B cell (primary cell): ENCODE data around the gene ZDHHC19. TPM values are rescaled to one million over a fixed set of nuclear protein-coding genes. Genes with fewer than 3 reads are reported as not detected.

Source experiments
- ATAC-seq: fragments of 200-7000 bp; cut with Tn5 transposase; one replicate; pipeline ENCODE4 v1.10.0; 2021; ENCODE audit warnings: low read depth, mild to moderate bottlenecking, moderate number of reproducible peaks, moderate library complexity
- CTCF ChIA-PET: fragments of 350-600 bp; sonication (Branson Sonifier 250); formaldehyde crosslinking; loops from one replicate; lab custom pipeline; 2021; ENCODE audit warnings: antibody characterized with exemption, inconsistent platforms; lab: Charles Lee
- POLR2A ChIA-PET: fragments of 350-600 bp; sonication (Branson Sonifier 250); formaldehyde crosslinking; loops from one replicate; lab custom pipeline; 2021; ENCODE audit warnings: antibody characterized with exemption; lab: Charles Lee
- DNase-seq: peaks from one replicate; pipeline ENCODE4 v3.0.0; 2013
- H2AFZ ChIP-seq: 2 replicates; pipeline ENCODE4 v1.6.1; 2012; ENCODE audit warnings: mild to moderate bottlenecking, low read depth, low read length; ENCODE audit not compliant: insufficient read depth, poor library complexity, severe bottlenecking
- H3K27ac ChIP-seq, 2 donors: 1 replicate in 1 of 2; 2 replicates in 1 of 2; pipeline ENCODE4 v1.5.1; 2012 to 2013; ENCODE audit warnings: low read length in 2 of 2, mild to moderate bottlenecking in 2 of 2, moderate library complexity in 1 of 2
- H3K27me3 ChIP-seq, 4 experiments: fragments of 200-600 bp in 1 of 4; sonication (generic) in 1 of 4; replicated peaks in 1 of 4; 1 replicate in 2 of 4; 2 replicates in 2 of 4; pipeline versions ENCODE4 v1.6.1 to v1.7.0; 2013 to 2016; ENCODE audit warnings: low read length in 3 of 4, mild to moderate bottlenecking in 2 of 4, mixed read lengths in 1 of 4, moderate library complexity in 1 of 4; ENCODE audit not compliant: insufficient read depth in 4 of 4, control insufficient read depth in 3 of 4; ENCODE audit errors: control extremely low read depth in 1 of 4
- H3K36me3 ChIP-seq, 2 experiments: replicated peaks in 1 of 2; 1 replicate in 1 of 2; 2 replicates in 1 of 2; pipeline versions ENCODE4 v1.6.1 to v1.7.1; 2013; ENCODE audit warnings: low read length in 1 of 2; ENCODE audit not compliant: insufficient read depth in 2 of 2, control insufficient read depth in 1 of 2; ENCODE audit errors: control extremely low read depth in 1 of 2, extremely low read depth in 1 of 2
- H3K4me1 ChIP-seq, 2 donors: fragments of 200-600 bp in 1 of 2; sonication (generic) in 1 of 2; 1 replicate in 1 of 2; 2 replicates in 1 of 2; pipeline versions ENCODE4 v1.5.1 to v1.6.1; 2013 to 2017; ENCODE audit warnings: low read length in 2 of 2; ENCODE audit not compliant: control insufficient read depth in 2 of 2, insufficient read depth in 2 of 2
- H3K4me2 ChIP-seq: replicated peaks from 2 replicates; pipeline ENCODE3; 2012; ENCODE audit warnings: mild to moderate bottlenecking, low read depth, low read length; ENCODE audit not compliant: poor library complexity, severe bottlenecking
- H3K4me3 ChIP-seq, 5 experiments: fragments of 200-600 bp in 1 of 5; sonication (generic) in 1 of 5; 1 replicate in 3 of 5; 2 replicates in 2 of 5; pipeline versions ENCODE4 v1.5.1 to v1.7.0; 2011 to 2016; ENCODE audit warnings: low read length in 4 of 5, mild to moderate bottlenecking in 4 of 5, low read depth in 2 of 5, control low read depth in 1 of 5, moderate library complexity in 1 of 5; ENCODE audit not compliant: insufficient read depth in 1 of 5; ENCODE audit errors: control extremely low read depth in 1 of 5, extremely low read depth in 1 of 5
- H3K79me2 ChIP-seq: fragments of 200-600 bp; sonication (generic); one replicate; pipeline ENCODE4 v1.6.0; 2016; ENCODE audit warnings: low read length; ENCODE audit not compliant: control insufficient read depth, insufficient read depth
- H3K9ac ChIP-seq: fragments of 200-600 bp; sonication (generic); 2 replicates; pipeline ENCODE4 v1.6.1; 2017; ENCODE audit warnings: mild to moderate bottlenecking, low read length, moderate library complexity
- H3K9me3 ChIP-seq, 3 donors: one replicate each; pipeline versions ENCODE4 v1.6.1 to v1.7.1; 2013; ENCODE audit warnings: low read length in 2 of 3; ENCODE audit not compliant: control insufficient read depth in 2 of 3, insufficient read depth in 1 of 3; ENCODE audit errors: control extremely low read depth in 1 of 3
- H4K20me1 ChIP-seq: 2 replicates; pipeline ENCODE4 v1.6.0; 2012; ENCODE audit warnings: mild to moderate bottlenecking, low read length; ENCODE audit not compliant: insufficient read depth, control insufficient read depth, poor library complexity, severe bottlenecking
- H3K27ac Mint-ChIP-seq: one replicate; pipeline ENCODE4 v1.8.0; 2021; ENCODE audit warnings: mixed read lengths
- H3K27me3 Mint-ChIP-seq: one replicate; pipeline ENCODE4 v1.8.0; 2021; ENCODE audit warnings: mixed read lengths
- H3K4me1 Mint-ChIP-seq: one replicate; pipeline ENCODE4 v1.8.0; 2021; ENCODE audit warnings: mixed read lengths
- H3K4me3 Mint-ChIP-seq: one replicate; pipeline ENCODE4 v1.8.0; 2021; ENCODE audit warnings: mixed read lengths
- H3K9me3 Mint-ChIP-seq: one replicate; pipeline ENCODE4 v1.8.0; 2022; ENCODE audit warnings: mixed read lengths; ENCODE audit not compliant: insufficient read depth
- EZH2 ChIP-seq: IDR thresholded peaks from 2 replicates; pipeline ENCODE4 v1.6.1; 2012; ENCODE audit warnings: borderline replicate concordance, low read depth, mild to moderate bottlenecking, moderate library complexity, low read length; ENCODE audit not compliant: insufficient read depth, poor library complexity, severe bottlenecking
- WGBS: methylation state at CpG from one replicate; pipeline ENCODE4 v1.1.5; 2013; ENCODE audit warnings: missing lambda C conversion rate; ENCODE audit not compliant: insufficient coverage; 5-methylcytosine and 5-hydroxymethylcytosine counted together
- intact Hi-C: fragments of 100-400 bp; cut with micrococcal nuclease; formaldehyde crosslinking; loops from one replicate; pipeline ENCODE4 v1.10.0; 2022
- polyA plus RNA-seq: library from polyadenylated mRNA; depleted of rRNA; stranded (reverse); fragments of >200 nt; gene quantifications from 2 replicates; pipeline ENCODE4 v1.2.3, GENCODE V29; 2012
- total RNA-seq, 2 donors: library from RNA; stranded (reverse); fragments of 120-200 nt in 1 of 2; gene quantifications; 1 replicate in 1 of 2; 2 replicates in 1 of 2; pipeline versions ENCODE4 v1.2.3 to v1.2.4, GENCODE V29; 2013 to 2022
- TF ChIP-seq, protein P1 (sequence below): fragments of 200-600 bp; IDR thresholded peaks from one replicate; pipeline ENCODE4 v1.8.0; 2022; ENCODE audit warnings: antibody characterized with exemption, mild to moderate bottlenecking

The ZDHHC19 gene
- total and polyA plus RNA-seq, 2 donors (not counting 1 experiment from before 2014, with no cell fraction given), result 0.91 to 6.0 TPM

DNA sequence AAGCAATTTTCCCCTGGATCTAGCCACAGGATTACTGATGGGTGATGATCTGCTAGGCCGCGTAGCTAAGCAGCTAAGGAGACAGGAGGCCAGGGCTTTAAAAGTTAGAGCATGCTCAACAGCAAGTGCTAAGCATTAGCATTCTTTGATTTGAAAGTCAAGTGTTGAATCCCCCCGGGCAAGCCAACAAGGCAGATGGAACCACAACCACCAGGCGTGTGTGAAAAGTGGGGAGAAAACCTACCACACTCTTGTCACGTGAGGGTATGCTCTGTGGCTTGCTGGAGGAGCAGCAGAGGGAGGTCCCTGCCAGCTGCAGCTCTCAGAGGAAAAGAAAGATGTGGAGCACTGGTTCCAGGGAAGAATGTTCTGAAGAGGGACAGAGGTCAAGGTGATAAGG lies 26.0 kb upstream of the ZDHHC19 start:
- no peaks in the 10 kb centered on the region for H3K9me3 ChIP-seq
- 88% methylated on average over 2 of the region's 5 CpGs for WGBS
- peaks cover 9% of the 10 kb centered on the region for H3K4me1 Mint-ChIP-seq
- H3K9ac ChIP-seq, result no peak overlapping the region
- H3K4me2 ChIP-seq, result no peak overlapping the region
- H3K27me3 Mint-ChIP-seq, result no peaks in the 10 kb centered on the region
- H3K79me2 ChIP-seq, result no peaks in the 10 kb centered on the region
- H3K4me1 ChIP-seq, result peaks cover 0 to 4% of the 10 kb centered on the region in 2 donors
- no peak overlapping the region for H3K27ac ChIP-seq
- DNase-seq (no peak), ATAC-seq (no peak)
- ChIA-PET POLR2A (no interaction called here), CTCF (no interaction called here)
- intact Hi-C loops, result no loop called here
- no peak overlapping the region for H3K4me3 Mint-ChIP-seq
- TF ChIP-seq, protein P1, sequence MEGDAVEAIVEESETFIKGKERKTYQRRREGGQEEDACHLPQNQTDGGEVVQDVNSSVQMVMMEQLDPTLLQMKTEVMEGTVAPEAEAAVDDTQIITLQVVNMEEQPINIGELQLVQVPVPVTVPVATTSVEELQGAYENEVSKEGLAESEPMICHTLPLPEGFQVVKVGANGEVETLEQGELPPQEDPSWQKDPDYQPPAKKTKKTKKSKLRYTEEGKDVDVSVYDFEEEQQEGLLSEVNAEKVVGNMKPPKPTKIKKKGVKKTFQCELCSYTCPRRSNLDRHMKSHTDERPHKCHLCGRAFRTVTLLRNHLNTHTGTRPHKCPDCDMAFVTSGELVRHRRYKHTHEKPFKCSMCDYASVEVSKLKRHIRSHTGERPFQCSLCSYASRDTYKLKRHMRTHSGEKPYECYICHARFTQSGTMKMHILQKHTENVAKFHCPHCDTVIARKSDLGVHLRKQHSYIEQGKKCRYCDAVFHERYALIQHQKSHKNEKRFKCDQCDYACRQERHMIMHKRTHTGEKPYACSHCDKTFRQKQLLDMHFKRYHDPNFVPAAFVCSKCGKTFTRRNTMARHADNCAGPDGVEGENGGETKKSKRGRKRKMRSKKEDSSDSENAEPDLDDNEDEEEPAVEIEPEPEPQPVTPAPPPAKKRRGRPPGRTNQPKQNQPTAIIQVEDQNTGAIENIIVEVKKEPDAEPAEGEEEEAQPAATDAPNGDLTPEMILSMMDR, result no peak
- TF ChIP-seq EZH2, result no peak
- no peak overlapping the region for H3K27ac Mint-ChIP-seq
- H3K9me3 Mint-ChIP-seq, result no peaks in the 10 kb centered on the region
- no peaks in the 10 kb centered on the region for H3K27me3 ChIP-seq
- H3K36me3 ChIP-seq, result peaks cover 0 to 42% of the 10 kb centered on the region in 2 experiments
- H3K4me3 ChIP-seq, result no peak overlapping the region
- H2AFZ ChIP-seq, result no peak overlapping the region
- no peaks in the 10 kb centered on the region for H4K20me1 ChIP-seq

DNA sequence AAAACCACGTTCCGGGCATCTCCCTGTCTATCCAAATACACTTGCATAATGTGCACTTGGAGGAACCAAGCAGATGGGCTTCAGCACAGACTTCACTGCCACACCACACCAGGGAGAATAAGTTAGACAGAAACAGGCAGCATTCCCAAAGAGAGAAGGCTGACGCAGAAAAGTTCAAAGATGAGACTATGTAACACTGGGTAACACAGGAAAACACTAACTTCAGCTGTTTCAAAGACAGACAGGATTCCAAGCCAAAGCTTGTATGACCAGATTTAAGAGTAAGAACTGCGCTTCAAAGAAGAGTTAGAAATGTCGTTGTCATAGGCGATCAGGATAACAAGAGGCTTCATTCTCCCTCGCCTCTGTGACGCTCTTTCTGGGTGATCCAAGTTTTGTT lies 25.0 kb upstream of the ZDHHC19 start:
- no peaks in the 10 kb centered on the region for H3K9me3 ChIP-seq
- Mint-ChIP-seq H3K9me3 (no peaks in the 10 kb centered on the region), H3K27me3 (no peaks in the 10 kb centered on the region), H3K4me1 (peaks cover 9% of the 10 kb centered on the region), H3K4me3 (no peak overlapping the region), H3K27ac (no peak overlapping the region)
- CTCF ChIA-PET, result interaction anchor here (1.1 to 1.9 kb wide), 2 partner anchors 17 to 163 kb away, joined by 3 to 8 read pairs; no protein-coding TSS in a partner anchor
- H3K27me3 ChIP-seq, result no peaks in the 10 kb centered on the region
- no peaks in the 10 kb centered on the region for H4K20me1 ChIP-seq
- no peak overlapping the region for H3K27ac ChIP-seq
- no peak overlapping the region for H3K4me2 ChIP-seq
- no peak overlapping the region for H3K4me3 ChIP-seq
- ATAC-seq (no peak), DNase-seq (no peak)
- no peak overlapping the region for H3K9ac ChIP-seq
- POLR2A ChIA-PET, result no interaction called here
- peaks cover 0 to 33% of the 10 kb centered on the region in 2 experiments for H3K36me3 ChIP-seq
- no peak for TF ChIP-seq EZH2
- TF ChIP-seq, protein P1, result no peak
- peaks cover 0 to 5% of the 10 kb centered on the region in 2 donors for H3K4me1 ChIP-seq
- no peaks in the 10 kb centered on the region for H3K79me2 ChIP-seq
- WGBS, result 100% methylated on average over 6 of the region's 8 CpGs
- no peak overlapping the region for H2AFZ ChIP-seq
- intact Hi-C loops, result no loop called here
